CD14-positive monocyte (primary cell): Measurements from ENCODE around the gene FCHO1. TPM values are rescaled to one million over a fixed set of nuclear protein-coding genes. Genes with fewer than 3 reads are reported as not detected.

Experiments
- DNase-seq, 3 donors: peaks; one replicate each; pipeline ENCODE4 v3.0.0-alpha.2; 2011 to 2022
- H2AFZ ChIP-seq: 2 replicates; pipeline ENCODE4 v1.6.0; 2012; ENCODE audit warnings: mild to moderate bottlenecking, low read depth, low read length, inconsistent platforms; ENCODE audit not compliant: insufficient read depth, poor library complexity, severe bottlenecking
- H3K27ac ChIP-seq, 2 donors: 1 replicate in 1 of 2; 2 replicates in 1 of 2; pipeline ENCODE4 v1.5.1; 2012 to 2013; ENCODE audit warnings: low read length in 2 of 2, control low read depth in 1 of 2, inconsistent platforms in 1 of 2, low read depth in 1 of 2, mild to moderate bottlenecking in 1 of 2
- H3K27me3 ChIP-seq, 2 donors: one replicate each; pipeline versions ENCODE4 v1.6.0 to v1.6.1; 2011 to 2013; ENCODE audit warnings: low read length in 2 of 2; ENCODE audit not compliant: control insufficient read depth in 2 of 2, insufficient read depth in 2 of 2
- H3K36me3 ChIP-seq, 2 donors: replicated peaks in 1 of 2; 1 replicate in 1 of 2; 2 replicates in 1 of 2; pipeline versions ENCODE4 v1.5.1 to v1.6.1; 2012 to 2013; ENCODE audit warnings: low read length in 2 of 2, control low read depth in 1 of 2, inconsistent platforms in 1 of 2, mild to moderate bottlenecking in 1 of 2; ENCODE audit not compliant: insufficient read depth in 2 of 2, control insufficient read depth in 1 of 2
- H3K4me1 ChIP-seq, 2 donors: 1 replicate in 1 of 2; 2 replicates in 1 of 2; pipeline versions ENCODE4 v1.5.1 to v1.6.1; 2012 to 2013; ENCODE audit warnings: low read length in 2 of 2, control low read depth in 1 of 2, inconsistent platforms in 1 of 2, mild to moderate bottlenecking in 1 of 2, moderate library complexity in 1 of 2; ENCODE audit not compliant: insufficient read depth in 2 of 2, control insufficient read depth in 1 of 2
- H3K4me2 ChIP-seq: replicated peaks from 2 replicates; pipeline ENCODE3; 2012; ENCODE audit warnings: low read length, moderate library complexity, mild to moderate bottlenecking; ENCODE audit not compliant: poor library complexity, severe bottlenecking; ENCODE audit errors: extremely low read depth
- H3K4me3 ChIP-seq, 3 experiments: fragments of 200-600 bp in 1 of 3; sonication (generic) in 1 of 3; replicated peaks in 1 of 3; 1 replicate in 2 of 3; 2 replicates in 1 of 3; pipeline ENCODE4 v1.5.1; 2011 to 2013; ENCODE audit warnings: low read length in 3 of 3, mild to moderate bottlenecking in 3 of 3, control low read depth in 2 of 3, low read depth in 2 of 3, inconsistent platforms in 1 of 3, moderate library complexity in 1 of 3
- H3K79me2 ChIP-seq: 2 replicates; pipeline ENCODE4 v1.6.0; 2012; ENCODE audit warnings: mild to moderate bottlenecking, control low read depth, inconsistent platforms, low read length, moderate library complexity; ENCODE audit not compliant: insufficient read depth
- H3K9ac ChIP-seq: 2 replicates; pipeline ENCODE4 v1.6.0; 2017; ENCODE audit warnings: low read length, mild to moderate bottlenecking; ENCODE audit not compliant: insufficient read depth, poor library complexity, severe bottlenecking
- H3K9me3 ChIP-seq, 2 donors: replicated peaks in 1 of 2; 1 replicate in 1 of 2; 2 replicates in 1 of 2; pipeline versions ENCODE4 v1.5.1 to v1.6.1; 2012 to 2013; ENCODE audit warnings: low read length in 2 of 2, control low read depth in 1 of 2; ENCODE audit not compliant: control insufficient read depth in 1 of 2, insufficient read depth in 1 of 2
- H4K20me1 ChIP-seq: 2 replicates; pipeline ENCODE4 v1.6.0; 2012; ENCODE audit warnings: mild to moderate bottlenecking, low read length, control low read depth, moderate library complexity; ENCODE audit not compliant: insufficient read depth
- H3K27ac Mint-ChIP-seq, 7 donors: one replicate each; pipeline ENCODE4 v1.8.0; 2020; ENCODE audit warnings: mild to moderate bottlenecking in 7 of 7, mixed read lengths in 7 of 7, moderate library complexity in 6 of 7, inconsistent platforms in 2 of 7
- H3K27me3 Mint-ChIP-seq, 3 donors: one replicate each; pipeline ENCODE4 v1.8.0; 2021 to 2022; ENCODE audit warnings: low read depth in 3 of 3, mild to moderate bottlenecking in 3 of 3, mixed read lengths in 3 of 3, moderate library complexity in 3 of 3, inconsistent platforms in 1 of 3
- H3K36me3 Mint-ChIP-seq, 2 donors: one replicate each; pipeline ENCODE4 v1.8.0; 2020; ENCODE audit warnings: mixed read lengths in 2 of 2, inconsistent platforms in 1 of 2, mild to moderate bottlenecking in 1 of 2
- H3K4me1 Mint-ChIP-seq: one replicate; pipeline ENCODE4 v1.8.0; 2020; ENCODE audit warnings: mild to moderate bottlenecking, mixed read lengths
- H3K4me3 Mint-ChIP-seq, 2 donors: one replicate each; pipeline ENCODE4 v1.8.0; 2020; ENCODE audit warnings: mild to moderate bottlenecking in 2 of 2, mixed read lengths in 2 of 2, moderate library complexity in 1 of 2
- H3K9me3 Mint-ChIP-seq, 7 donors: one replicate each; pipeline ENCODE4 v1.8.0; 2020 to 2022; ENCODE audit warnings: mixed read lengths in 7 of 7, mild to moderate bottlenecking in 6 of 7, moderate library complexity in 6 of 7, inconsistent platforms in 2 of 7
- CTCF ChIP-seq: fragments of 200-600 bp; IDR thresholded peaks from one replicate; pipeline ENCODE4 v1.8.0; 2022; ENCODE audit warnings: antibody characterized with exemption, mild to moderate bottlenecking
- WGBS: methylation state at CpG from one replicate; pipeline ENCODE4 v1.1.5; 2013; ENCODE audit warnings: missing lambda C conversion rate; ENCODE audit not compliant: insufficient coverage; 5-methylcytosine and 5-hydroxymethylcytosine counted together
- intact Hi-C, 2 donors: fragments of 100-400 bp; cut with micrococcal nuclease; formaldehyde crosslinking; loops; one replicate each; pipeline versions ENCODE4 v1.15.0 to v1.15.1; 2023
- polyA plus RNA-seq, 3 donors: library from polyadenylated mRNA; depleted of rRNA in 1 of 3; unstranded in 2 of 3; stranded (reverse) in 1 of 3; fragments of 300-500 nt in 2 of 3; fragments of >200 nt in 1 of 3; fragmentation: Illumina TruSeq in 2 of 3; gene quantifications; 1 replicate in 2 of 3; 2 replicates in 1 of 3; pipeline ENCODE4 v1.2.3, GENCODE V29; 2012 to 2021

The FCHO1 gene
- polyA plus RNA-seq, 3 donors: 11.4 to 32.0 (median 13.4) TPM

- WGBS: 96% methylated on average over 12 of the region's 12 CpGs
- H3K4me3 Mint-ChIP-seq: no peak overlapping the region
- peaks cover 89% of the 10 kb centered on the region for H3K79me2 ChIP-seq
- DNase-seq: no peak
- H3K27ac ChIP-seq: peak overlapping the region in 1 of 2 donors; percentile 82
- H3K27ac Mint-ChIP-seq: peak overlapping the region in 5 of 7 donors; percentile 58 to 95 (median 92)
- no peak overlapping the region for H3K4me3 ChIP-seq
- no peaks in the 10 kb centered on the region for H3K9me3 ChIP-seq
- H3K27me3 Mint-ChIP-seq: peaks cover 0 to 4% (median 0%) of the 10 kb centered on the region in 3 donors
- peaks cover 28 to 55% of the 10 kb centered on the region in 2 donors for H3K36me3 Mint-ChIP-seq
- intact Hi-C loops: no loop called here
- peaks cover 42 to 52% of the 10 kb centered on the region in 2 donors for H3K36me3 ChIP-seq
- no peak for TF ChIP-seq CTCF
- no peaks in the 10 kb centered on the region for H3K27me3 ChIP-seq
- H3K9ac ChIP-seq: no peak overlapping the region
- H3K4me1 Mint-ChIP-seq: peaks cover 42% of the 10 kb centered on the region
- H3K4me2 ChIP-seq: no peak overlapping the region
- H3K4me1 ChIP-seq: peaks cover 41 to 48% of the 10 kb centered on the region in 2 donors
- H4K20me1 ChIP-seq: peaks cover 80% of the 10 kb centered on the region
- H3K9me3 Mint-ChIP-seq: peaks cover 0 to 2% (median 0%) of the 10 kb centered on the region in 7 donors
- no peak overlapping the region for H2AFZ ChIP-seq
These were observed 28.5 kb upstream of the FCHO1 start for GRCh38 chr19:17722655-17723240.

GRCh38 chr19:17724655-17725054 lies 26.6 kb upstream of the FCHO1 start:
- Histone ChIP-seq H2AFZ (no peak overlapping the region), H3K36me3 (peaks cover 60 to 71% of the 10 kb centered on the region in 2 donors), H4K20me1 (peaks cover 99% of the 10 kb centered on the region), H3K79me2 (peaks cover 97% of the 10 kb centered on the region), H3K27me3 (no peaks in the 10 kb centered on the region), H3K4me1 (peaks cover 28 to 32% of the 10 kb centered on the region in 2 donors), H3K4me2 (no peak overlapping the region), H3K4me3 (no peak overlapping the region), H3K27ac (peak overlapping the region in 1 of 2 donors; percentile 14), H3K9me3 (no peaks in the 10 kb centered on the region), H3K9ac (no peak overlapping the region)
- H3K27me3 Mint-ChIP-seq: peaks cover 0 to 1% (median 0%) of the 10 kb centered on the region in 3 donors
- DNase-seq: no peak
- TF ChIP-seq CTCF: no peak
- peaks cover 29% of the 10 kb centered on the region for H3K4me1 Mint-ChIP-seq
- peaks cover 0 to 2% (median 0%) of the 10 kb centered on the region in 7 donors for H3K9me3 Mint-ChIP-seq
- peak overlapping the region in 4 of 7 donors; percentile 54 to 77 (median 63) for H3K27ac Mint-ChIP-seq
- no peak overlapping the region for H3K4me3 Mint-ChIP-seq
- WGBS: 100% methylated on average over 4 of the region's 7 CpGs
- peaks cover 39 to 74% of the 10 kb centered on the region in 2 donors for H3K36me3 Mint-ChIP-seq
- intact Hi-C loops: no loop called here
